Measurements from ENCODE around the gene ALDH5A1.

Gene ALDH5A1

DNA sequence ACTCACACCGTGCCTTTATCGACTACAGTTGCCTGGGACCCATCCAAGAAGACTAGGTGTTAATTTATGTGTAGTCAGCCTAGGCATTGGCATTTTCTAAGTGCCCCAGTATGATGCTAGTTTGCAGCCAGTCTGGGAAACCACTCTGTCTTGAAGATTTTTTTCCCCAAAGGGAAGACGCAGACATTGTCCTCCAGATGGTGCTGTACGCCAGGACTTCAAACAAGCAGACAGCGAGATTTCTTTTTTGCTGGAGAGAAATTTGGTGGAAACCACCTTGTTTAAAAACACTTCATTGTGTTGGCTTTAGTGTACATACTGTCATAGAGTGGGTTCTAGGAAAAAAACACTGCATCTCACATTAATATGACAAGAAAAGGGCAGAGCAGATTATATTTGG lies 30.0 kb downstream of the ALDH5A1 start:
- DNase-seq (ENCODE audit: low read depth), result no peak

DNA sequence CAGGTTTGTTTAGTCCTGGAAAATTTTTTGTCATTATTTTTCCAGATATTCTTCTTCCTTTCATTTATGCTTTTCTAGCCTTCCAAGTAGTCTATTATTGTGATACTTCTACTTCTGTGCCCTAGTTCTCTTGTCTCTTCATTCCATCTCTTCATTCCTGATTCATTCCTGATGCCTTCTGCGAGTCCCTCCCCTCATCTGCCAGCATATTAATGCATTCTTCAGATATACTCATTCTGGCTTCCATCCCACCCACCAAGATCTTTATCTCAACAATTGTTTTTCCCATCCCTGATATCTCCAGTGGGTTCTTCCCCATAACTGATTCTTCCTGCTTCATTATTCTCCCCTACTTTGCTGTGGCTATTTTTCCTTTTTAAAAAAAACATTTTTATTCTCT lies 35.2 kb downstream of the ALDH5A1 start:
- DNase-seq (ENCODE audit: low read depth), result no peak

DNA sequence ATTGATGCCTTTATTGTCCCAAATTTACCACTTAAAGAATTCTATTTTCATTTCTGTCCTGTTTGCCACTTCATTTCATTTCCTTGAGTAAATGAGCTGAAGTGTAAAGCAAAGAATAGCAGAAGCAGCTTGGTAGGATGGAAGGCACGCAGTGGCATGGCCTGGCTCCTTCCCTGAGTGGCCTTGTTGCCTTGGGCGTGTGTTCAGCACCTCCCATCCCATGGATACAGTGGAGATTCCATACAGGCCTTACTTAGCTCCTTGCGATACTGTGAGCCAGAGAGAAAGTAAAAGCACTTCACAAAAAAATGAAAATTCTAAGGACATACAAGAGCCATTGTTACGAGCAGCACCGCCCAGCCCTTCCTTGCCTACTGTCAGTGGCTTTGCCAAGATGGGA lies 39.6 kb downstream of the ALDH5A1 start:
- no peak for DNase-seq (ENCODE audit: low read depth)

DNA sequence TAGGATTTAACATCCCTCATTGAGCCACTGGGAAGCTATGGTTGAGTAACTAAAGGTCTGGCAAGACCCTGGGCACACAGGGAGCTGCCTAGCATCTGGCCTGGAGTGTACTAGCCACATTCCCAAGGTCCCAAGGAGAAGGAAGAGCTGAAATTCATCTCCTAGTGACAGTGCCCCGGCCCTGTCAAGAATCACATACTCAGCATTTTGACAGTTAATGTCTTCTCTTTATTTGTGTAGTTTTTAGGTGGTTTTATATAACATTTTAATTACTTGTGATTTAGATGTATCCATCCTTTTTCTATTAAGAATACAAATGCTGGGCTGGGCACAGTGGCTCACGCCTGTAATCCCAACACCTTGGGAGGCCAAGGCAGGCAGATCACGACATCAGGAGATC lies 40.4 kb downstream of the ALDH5A1 start:
- DNase-seq (ENCODE audit: low read depth), result no peak

DNA sequence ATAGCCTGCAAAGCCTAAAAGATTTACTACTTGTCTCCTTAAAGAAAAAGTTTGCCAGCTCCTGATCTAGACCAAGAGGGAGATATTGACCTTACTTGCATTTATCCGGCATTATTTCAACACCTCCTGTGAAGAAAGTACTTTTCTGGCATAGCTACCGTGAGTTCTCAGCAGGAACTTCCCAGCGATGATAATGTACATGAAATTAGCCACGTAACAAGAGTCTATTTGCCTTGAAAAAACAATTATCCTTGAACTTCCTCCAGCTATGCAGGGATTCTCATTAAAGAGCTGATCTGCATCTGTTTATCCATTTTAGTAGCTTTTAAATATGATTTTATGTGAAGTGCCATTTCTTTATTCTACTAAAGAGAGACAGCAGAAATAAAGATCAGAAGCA lies 41.7 kb downstream of the ALDH5A1 start:
- DNase-seq (ENCODE audit: low read depth), result no peak

DNA sequence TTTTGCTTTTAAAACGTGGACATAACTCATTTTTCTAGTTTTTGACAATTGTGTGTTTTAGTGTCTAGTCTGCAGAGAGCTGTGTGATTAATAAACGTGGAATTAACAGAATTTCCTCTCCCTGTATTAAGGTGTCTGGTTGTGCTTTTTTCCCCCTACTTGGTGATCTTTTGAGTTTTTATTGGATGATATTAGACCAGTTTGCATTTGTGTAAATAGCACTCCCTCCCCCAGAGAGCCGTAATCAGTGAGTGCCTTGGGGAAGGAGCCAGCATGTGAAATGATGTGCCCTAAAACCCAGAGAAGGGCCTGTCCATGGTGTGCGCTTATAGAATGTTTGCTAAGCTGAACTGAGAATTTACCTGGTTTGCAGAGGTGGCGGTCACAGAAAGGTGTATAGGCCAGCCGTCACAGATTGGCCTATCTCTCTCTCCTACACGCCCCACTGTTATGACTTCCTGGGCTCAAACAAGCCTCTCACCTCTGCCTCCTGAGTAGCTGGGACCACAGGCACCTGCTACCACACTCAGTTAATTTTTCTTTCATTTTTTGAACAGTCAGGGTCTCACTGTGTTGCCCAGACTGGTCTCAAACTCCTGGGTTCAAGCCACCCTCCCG lies 42.4 kb downstream of the ALDH5A1 start:
- DNase-seq (ENCODE audit: low read depth), result no peak

DNA sequence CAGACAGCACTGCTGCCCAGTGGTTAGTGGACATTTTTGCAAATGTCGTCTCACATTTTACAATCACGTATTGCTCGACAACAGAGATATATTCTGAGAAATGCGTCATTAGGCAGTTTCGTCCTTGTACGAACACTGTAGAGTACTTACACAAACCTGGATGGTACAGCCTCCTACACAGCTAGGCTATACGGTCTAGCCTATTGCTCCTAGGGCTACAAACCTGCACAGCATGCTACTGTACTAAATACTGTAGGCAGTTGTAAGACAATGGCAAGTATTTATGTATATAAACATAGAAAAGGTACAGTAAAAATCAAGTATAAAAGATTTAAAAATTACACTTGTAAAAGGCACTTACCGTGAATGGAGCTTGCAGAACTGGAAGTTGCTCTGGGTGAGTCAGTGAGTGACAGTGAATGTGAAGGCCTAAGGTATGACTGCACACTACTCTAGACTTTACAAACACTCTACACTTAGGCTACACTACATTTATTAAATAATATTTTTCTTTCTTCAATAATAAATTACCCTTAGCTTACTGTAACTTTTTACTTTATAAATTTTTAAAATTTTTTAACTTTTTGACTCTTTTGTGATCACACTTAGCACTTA lies 43.1 kb downstream of the ALDH5A1 start:
- DNase-seq (ENCODE audit: low read depth), result no peak

DNA sequence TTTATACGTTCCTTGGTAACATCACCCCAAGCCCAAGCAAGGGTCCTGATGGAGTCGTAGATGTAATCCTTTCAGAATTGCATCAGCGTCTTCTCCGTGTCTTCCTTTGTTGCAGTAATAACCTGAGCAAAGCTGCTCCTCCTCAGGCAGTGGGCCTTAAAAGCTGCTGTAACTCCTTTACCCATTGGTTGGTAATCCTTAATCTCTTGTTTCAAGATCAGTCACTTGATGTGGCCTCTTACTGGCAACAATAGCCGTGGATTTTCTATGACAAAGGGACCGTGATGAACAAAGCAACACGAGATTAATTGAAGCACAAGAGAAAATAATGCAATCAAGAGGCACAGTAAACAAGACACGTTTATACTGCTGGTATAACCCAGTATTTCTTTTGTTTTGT lies 44.6 kb downstream of the ALDH5A1 start:
- no peak for DNase-seq (ENCODE audit: low read depth)

DNA sequence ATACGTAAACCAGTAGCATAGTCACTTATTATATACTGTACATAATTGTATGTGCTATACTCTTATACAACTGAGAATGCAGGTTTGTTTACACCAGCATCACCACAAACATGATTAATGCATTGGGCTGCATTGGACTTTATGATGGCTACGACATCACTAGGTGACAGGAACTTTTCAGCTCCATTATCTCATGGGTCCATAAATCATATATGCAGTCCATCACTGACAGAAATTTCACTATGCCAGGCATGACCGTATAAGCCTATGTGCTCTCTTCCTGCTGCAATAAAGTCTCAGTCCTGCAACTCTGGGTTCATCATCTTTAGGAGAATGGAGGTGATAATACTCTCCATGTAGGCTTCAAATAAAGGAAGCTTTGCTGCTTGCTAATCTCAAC lies 45.4 kb downstream of the ALDH5A1 start:
- DNase-seq (ENCODE audit: low read depth), result no peak

DNA sequence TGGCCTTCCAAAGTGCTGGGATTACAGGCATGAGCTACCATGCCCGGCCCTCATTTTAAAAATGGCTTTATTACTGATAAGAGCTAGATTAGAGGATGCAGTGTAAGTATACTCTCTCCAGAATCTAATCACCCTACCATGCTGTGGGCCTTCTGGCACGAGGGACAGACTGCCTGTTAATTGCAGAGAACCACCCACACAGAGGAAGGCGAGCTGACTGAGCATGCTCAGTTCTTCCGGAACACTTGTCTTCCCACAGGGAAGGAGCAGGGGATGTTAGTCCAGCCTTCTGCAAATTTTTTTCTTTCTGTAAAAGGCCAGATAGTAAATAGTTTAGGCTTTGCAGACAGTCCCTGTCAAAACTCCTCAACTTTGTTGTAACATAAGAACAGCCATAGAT lies 48.9 kb downstream of the ALDH5A1 start:
- no peak for DNase-seq (ENCODE audit: low read depth)

DNA sequence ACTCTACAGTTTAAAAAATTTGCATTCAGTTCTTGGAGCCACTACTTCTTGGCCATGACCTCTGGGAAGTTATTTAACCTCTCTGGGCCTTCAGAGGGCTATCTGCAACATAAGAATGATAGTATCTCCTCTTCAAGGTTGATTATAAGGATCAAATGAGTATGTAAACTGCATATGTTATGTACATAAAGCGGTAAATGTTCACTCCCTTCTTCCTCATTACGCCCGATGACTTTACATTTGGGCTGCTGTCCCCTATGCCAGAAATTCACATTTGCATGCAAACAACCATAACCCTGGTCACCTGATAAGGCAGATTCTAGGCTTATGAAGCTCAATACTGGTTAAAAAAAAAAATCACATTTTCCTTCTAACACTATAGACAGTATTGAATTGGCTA lies 50.4 kb downstream of the ALDH5A1 start:
- DNase-seq (ENCODE audit: low read depth), result no peak

DNA sequence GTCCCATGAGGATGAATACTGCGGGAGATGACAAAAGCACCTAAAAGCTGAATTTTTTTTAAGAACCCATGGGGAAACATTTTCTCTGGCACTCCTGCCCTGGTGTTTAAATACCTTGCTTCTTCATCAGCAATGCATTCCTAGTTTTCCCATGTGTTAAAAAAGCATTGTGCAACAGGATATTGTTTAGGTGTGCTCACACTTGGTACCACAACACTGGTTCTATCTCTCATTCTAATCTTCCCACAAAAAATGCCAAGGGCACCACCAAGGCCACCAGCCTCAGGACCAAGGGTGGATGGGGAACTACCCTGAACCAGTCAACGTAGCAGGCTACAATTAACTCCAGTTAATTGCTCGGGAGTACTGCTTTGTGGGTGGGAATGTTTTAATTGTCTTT lies 50.9 kb downstream of the ALDH5A1 start:
- no peak for DNase-seq (ENCODE audit: low read depth)

DNA sequence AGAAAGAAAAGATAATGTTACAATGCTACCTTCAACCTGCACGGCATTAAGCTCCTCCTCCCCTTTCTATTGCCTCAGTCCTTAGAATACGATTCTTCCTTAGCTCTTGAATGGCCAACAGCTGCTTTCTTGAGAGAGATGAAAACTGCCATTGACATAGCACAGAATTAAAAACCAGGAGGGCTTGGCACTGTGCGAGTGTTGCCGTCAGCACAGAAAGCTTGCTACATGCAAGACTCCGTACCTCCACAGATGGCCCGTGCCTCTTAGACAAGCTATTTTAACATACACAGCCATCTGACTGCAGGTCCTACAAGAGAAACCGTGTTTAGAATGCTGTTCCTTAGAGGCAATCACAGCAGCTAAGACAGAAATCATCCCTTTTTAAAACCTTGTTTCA lies 51.7 kb downstream of the ALDH5A1 start:
- no peak for DNase-seq (ENCODE audit: low read depth)

DNA sequence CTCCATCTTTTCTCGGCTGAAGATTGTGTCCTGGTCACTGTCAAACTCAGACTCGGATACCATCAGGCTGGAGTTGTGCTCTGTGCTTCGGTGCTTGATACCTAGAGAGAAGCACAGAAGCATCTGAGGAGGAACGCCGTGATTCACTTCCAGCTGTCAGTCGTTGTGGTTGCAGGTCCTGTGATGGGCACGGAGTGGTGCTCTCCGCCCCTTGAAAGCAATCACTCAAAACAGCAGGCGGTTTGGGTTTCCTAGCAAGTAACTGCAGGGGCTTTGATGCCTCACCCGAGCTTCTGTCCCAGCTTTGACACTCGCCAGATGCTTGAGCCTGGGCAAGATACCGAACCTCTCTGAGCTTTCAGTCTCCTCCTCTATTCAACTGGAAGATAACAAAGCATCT lies 52.5 kb downstream of the ALDH5A1 start:
- no peak for DNase-seq (ENCODE audit: low read depth)

DNA sequence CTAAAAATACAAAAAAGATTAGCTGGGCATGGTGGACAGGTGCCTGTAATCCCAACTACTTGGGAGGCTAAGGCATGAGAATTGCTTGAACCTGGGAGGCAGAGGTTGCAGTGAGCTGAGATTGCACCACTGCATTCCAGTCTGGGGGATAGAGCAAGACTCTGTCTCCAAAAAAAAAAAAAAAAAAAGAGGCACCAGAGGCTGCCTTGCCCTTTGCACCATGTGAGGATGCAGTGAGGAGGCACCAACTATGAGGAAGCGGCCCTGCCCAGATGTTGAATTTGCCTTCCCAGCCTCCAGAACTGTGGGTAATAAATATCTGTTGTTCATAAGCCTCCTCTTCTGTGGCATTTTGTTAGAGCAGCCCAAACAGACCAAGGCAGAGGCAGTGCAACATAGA lies 54.4 kb downstream of the ALDH5A1 start:
- no peak for DNase-seq (ENCODE audit: low read depth)

DNA sequence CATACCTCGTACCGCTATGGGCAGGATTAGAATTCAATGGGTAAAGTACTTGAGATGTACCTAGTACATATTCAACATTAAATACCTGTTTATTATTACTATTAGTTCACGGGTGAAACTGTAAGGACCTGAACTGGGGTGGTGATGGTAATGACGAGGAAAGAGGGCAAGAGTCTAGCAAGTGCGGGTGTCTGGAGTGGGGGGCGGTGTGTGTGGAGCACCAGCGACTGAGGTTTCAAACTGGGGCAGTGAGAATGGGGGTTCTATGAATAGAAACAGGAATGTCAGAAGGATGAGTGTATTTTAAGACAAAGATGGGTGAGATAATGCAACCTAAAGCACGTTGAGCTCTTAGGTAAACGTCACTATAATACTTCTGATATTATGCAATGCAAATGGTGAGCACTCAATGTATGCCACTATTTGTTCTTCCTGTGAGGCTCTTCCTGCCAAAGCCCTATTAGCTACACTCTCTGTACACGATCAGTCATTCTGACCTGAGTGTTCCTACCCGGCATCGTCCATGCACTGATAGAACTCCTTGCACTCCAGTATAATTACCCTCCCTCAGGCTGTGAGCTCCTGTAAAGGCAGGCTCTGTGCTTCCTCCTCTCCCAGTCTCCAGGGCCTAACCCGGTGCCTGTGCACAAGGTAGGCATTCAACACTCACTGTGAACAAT lies 55.0 kb downstream of the ALDH5A1 start:
- DNase-seq (ENCODE audit: low read depth), result no peak

DNA sequence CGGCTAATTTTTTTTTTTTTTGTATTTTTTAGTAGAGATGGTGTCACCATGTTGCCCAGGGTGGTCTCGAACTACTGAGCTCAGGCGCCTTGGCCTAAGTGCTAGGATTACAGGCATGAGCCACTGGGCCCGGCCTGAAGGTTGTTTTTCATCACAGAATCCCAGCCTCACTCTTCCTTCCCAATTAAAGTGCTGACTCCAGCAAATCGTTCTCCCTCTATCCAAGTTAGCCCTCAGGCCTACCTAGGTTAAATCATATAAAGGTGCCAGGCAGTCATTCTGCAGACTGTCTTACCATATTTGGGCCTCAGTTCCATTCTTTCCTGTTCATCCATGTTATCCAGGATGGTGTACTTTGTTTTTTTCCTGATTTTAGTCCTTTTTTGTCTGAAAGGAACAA lies 56.4 kb downstream of the ALDH5A1 start:
- no peak for DNase-seq (ENCODE audit: low read depth)

DNA sequence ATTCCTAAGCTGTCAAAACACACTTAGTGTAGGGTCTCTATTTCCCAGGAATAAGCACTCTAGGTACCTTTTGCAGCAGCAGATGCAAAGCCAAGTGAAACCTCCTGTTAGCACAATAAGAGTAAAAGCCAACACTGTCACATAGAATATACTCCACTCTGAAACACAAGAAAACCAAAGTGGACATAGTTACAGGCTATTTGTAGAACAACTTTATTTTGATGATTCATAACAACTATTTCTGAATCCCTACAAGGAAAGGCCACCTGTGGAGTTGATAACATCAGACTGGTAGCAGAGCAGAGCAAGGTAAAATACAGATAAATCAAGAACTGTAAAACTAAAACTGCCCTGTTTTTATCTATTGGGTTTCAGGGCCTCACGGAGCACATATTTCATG lies 59.7 kb downstream of the ALDH5A1 start:
- no peak for DNase-seq (ENCODE audit: low read depth)

DNA sequence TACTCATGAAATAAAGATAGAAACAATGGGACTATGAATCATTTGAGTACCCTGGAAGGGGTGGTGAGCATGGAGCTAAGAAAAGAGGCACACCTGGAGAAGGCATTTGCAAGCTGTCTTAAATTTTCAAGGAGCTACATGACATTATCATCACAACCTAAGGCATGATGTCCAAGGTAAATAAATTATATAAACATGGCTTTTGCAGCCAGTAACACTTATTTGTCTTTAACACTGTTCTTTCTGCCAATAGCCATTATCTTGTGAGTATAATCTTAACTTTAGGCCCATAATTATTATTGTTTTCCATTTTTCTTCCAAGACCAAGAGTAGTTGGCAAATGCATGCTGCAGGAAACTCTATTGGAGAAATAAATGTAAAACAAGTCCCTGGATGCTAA lies 63.7 kb downstream of the ALDH5A1 start:
- DNase-seq (ENCODE audit: low read depth), result no peak

DNA sequence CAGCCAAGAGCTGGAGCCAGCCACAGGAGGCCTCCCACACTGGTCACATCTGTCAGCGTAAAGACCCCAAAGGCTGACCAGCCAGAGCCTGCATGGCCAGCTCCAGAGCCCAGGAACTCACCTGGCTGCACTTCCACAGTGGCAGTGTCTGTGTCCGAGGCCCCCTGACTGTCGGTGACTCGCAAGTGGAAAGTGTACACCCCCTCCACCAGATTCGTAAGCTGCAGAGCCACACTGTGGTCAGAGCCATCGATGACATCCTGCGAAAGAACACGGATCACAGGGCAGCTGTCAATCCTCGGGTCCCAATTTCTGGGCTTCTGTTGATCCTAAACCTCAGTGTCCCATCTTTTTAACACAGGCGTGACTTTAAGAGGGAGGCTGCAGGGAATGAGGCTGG lies 69.3 kb downstream of the ALDH5A1 start:
- no peak for DNase-seq (ENCODE audit: low read depth)

DNA sequence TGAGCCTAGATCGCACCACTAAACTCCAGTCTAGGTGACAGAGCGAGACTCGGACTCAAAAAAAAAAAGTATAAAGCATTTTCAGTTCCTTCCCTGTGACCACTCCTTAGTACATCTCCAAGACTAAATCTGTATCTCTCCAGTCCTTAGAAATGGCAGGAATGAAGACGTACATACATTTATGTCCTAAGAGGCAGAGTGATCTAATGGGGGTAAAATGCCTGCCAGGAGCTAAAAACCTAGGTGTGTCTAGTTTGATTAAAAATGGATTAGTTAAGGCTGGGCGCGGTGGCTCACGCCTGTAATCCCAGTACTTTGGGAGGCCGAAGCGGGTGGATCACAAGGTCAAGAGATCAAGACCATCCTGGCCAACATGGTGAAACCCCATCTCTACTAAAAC lies 70.4 kb downstream of the ALDH5A1 start:
- no peak for DNase-seq (ENCODE audit: low read depth)

DNA sequence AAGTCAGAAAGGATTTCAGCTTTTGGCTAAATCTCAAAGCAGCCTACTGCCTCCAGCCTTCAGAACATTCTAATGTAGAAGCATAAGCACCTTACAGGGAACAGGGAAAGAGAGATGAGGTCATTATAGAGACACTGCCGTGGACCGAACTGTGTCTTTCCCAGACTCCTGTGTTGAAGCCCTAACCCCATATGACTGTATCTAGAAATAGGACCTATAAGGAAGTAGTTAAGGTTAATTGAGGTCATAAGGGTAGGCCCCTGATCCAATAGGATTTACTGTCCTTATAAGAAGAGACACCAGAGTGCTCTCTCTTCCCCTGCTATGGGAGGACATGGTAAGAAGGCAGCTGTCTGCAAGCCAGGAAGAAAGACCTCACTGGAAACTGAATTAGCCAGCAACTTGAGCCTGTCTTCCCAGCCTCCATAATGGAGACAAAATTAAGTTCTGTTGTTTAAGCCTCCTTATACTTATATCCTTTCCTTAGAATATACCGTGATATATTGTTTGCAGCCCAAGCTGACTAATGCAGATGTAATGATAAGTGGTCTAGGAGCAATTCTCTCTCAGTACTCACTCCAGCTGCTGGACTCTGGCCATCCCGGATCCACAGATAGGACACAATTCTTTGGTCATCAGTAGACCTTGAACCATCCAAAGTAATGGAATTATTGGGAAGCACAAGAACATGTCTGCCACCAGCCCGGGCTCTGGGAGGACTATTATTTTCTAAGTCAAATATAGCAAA lies 71.4 kb downstream of the ALDH5A1 start:
- no peak for DNase-seq (ENCODE audit: low read depth)

DNA sequence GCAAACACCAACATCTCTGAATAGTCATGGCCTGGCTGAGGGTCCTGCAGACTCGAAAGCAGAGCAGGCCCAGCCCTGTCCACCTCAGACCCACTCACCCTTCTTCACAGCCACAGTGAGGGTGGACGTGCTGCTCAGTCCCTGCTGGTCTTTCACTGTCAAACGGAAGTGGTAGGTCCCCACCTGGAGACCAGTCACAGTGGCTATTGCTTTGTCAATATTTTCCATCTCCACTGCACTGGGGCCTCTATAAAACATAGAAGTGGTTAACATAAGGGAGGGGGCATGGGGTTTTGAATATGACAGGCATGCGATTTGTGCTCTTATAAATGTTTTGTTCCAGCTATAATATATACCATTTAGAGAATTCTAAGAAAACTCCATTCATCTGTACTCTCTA lies 73.9 kb downstream of the ALDH5A1 start:
- DNase-seq (ENCODE audit: low read depth), result no peak
